D721Med (cell line): ENCODE data around the gene ARPIN.

Experiments used
- DNase-seq: peaks from one replicate; pipeline ENCODE4 v3.0.0; 2011; ENCODE audit warnings: low spot score; ENCODE audit not compliant: insufficient read length
- FAIRE-seq: peaks from 2 replicates; lab custom pipeline; 2011; peaks lifted over from hg19 to GRCh38; lab: Jason Lieb, UNC
- TF ChIP-seq, protein P1 (sequence below): IDR thresholded peaks from 2 replicates; pipeline ENCODE4 v1.5.1; 2012; ENCODE audit warnings: mild to moderate bottlenecking, control low read depth; ENCODE audit not compliant: insufficient read depth; ENCODE audit errors: missing control alignments

ARPIN gene

DNA sequence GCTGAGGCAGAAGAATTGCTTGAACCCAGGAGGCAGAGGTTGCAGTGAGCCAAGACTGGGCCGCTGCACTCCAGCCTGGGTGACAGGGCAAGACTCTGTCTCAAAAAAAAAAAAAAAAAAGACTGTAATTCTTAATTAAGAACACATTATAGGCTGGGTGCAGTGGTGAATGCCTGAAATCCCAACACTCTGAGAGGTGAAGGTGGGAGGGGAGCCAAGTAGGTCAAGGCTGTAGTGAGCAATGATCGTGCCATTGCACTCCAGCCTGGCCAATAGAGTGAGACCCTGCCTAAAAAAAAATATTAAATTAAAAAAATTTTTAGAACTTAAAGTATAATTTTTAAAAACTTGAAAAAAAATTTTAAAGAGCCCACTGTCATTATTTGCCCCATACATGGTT is 13.4 kb upstream of the ARPIN start:
- no peak for FAIRE-seq
- DNase-seq: no peak
- TF ChIP-seq, protein P1, sequence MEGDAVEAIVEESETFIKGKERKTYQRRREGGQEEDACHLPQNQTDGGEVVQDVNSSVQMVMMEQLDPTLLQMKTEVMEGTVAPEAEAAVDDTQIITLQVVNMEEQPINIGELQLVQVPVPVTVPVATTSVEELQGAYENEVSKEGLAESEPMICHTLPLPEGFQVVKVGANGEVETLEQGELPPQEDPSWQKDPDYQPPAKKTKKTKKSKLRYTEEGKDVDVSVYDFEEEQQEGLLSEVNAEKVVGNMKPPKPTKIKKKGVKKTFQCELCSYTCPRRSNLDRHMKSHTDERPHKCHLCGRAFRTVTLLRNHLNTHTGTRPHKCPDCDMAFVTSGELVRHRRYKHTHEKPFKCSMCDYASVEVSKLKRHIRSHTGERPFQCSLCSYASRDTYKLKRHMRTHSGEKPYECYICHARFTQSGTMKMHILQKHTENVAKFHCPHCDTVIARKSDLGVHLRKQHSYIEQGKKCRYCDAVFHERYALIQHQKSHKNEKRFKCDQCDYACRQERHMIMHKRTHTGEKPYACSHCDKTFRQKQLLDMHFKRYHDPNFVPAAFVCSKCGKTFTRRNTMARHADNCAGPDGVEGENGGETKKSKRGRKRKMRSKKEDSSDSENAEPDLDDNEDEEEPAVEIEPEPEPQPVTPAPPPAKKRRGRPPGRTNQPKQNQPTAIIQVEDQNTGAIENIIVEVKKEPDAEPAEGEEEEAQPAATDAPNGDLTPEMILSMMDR: no peak

DNA sequence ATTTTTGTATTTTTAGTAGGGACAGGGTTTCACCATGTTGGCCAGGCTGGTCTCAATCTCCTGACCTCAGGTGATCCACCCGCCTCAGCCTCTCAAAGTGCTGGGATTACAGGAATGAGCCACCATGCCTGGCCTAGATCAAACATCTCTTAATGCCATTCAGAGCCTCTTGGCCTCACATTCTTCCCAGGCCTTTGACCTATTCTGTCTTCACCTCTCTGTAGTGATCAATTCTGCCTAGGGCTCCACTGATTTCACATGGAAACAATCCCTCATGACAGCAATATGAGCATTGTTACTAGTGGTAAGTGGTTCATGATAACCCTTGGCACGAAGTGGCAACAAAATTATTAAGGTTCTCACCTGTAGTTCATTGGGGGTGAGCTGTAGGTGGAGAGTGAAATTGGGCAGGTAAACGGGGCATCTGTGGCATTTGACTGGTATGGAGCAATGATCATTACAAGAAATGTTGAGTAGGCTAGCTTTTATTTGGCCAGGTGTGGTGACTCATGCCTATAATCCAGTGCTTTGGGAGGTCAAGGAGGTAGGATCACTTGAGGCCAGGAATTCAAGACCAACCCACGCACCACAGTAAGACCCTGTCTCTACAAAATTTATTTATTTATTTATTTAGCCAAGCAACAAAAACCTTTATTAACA is 4.8 kb upstream of the ARPIN start:
- TF ChIP-seq, protein P1: no peak
- DNase-seq (no peak), FAIRE-seq (no peak)

DNA sequence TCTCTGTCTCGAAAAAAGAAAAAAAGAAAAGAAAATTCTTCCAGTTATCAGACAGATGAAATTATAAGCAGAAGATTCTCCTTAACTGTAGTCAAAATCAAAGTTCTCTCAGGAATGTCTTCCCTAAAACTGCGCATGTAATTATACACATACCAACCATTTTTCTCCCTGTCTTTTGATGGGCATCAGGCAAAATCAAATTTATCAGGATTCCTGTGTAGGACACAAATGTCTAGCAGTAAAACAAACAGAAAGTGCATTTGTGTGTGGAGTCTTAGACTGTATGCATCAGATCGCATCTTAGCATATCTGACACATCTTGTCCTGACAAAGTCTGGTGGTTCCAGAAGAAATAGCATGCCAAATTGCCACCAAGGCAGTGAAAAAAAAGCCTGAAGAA is 3.9 kb upstream of the ARPIN start:
- no peak for FAIRE-seq
- TF ChIP-seq, protein P1: no peak
- DNase-seq: no peak

DNA sequence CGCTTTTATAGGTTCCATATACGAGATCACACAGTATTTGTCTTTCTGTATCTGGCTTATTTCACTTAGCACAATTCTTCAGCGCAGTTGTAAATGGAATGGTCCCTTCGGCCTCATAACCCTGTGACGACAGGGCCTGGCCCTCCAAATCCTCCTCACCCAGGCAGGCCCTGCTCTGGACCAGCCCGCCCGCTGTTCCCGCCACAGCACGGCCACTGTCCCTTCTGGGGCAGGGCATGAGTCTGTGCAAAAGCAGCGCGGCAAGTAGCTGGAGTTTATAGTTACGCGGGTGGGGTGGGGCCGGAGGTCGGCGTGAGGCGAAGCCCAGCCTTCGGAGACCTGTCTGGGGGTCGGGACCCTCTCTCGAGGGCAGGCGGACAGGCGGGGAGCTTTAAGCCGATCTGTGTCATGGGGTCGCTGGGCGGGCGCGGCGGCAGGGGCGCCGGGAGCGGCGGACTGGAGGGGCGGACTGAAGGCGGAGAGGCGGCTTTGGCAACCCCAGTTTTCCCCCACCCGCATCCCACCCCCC is 543 bp downstream of the ARPIN start:
- FAIRE-seq (no peak), DNase-seq (no peak)
- TF ChIP-seq, protein P1: no peak

DNA sequence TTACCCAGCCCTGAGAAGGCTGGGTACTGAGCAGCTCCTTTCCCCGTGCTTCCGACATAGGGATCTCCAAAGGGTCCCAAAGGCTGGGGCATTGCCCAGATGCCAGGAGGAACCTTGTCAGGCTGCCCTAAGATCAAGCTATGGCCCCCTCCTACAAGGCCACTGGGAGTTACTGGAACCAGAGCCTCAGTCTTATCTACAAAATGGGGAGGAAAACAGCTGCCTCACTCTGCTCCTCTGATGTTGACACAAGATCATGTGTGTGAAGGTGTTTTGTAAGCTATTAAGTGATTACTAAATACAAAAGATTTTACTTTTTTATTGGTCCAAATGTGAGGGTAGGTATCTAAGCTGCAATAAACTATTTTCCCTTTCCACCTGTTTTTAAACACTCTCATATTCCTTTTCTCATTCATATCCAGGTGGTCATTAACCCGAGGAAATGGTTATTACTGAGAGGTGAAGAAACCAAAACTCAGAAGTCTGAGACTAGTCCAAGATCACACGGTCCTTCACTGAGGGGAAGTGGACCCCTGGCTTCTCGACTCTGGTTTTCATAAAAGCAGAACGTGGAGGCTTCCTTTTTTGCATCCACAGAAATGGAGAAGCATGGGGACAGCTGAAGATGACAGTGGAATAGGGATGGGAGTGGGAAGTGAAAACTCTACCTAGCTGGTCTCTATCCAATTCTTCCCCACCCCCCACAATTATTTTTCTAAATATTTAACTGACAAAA is 1.7 kb downstream of the ARPIN start:
- DNase-seq (no peak), FAIRE-seq (no peak)
- TF ChIP-seq, protein P1: no peak

DNA sequence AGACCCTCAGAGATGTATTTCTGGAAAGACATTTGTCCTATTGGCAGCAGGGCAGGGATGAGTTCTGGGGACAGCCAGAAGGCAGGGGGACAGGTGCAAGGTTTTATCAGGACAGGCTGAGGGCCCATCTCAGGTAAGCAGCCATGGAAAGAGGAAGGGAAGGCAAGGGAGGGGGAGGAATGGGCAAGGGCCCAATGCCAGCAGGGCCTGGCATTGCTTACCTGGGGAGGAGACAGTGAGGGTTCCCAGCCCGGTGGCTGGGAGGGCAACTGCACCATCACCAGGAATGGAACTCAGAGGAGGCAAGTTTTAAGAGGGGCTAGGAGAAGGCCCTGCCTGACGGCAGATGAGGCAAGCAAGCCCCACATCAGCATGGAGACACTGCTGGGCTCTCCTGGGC is 3.1 kb downstream of the ARPIN start:
- no peak for DNase-seq
- TF ChIP-seq, protein P1: no peak
- FAIRE-seq: no peak

DNA sequence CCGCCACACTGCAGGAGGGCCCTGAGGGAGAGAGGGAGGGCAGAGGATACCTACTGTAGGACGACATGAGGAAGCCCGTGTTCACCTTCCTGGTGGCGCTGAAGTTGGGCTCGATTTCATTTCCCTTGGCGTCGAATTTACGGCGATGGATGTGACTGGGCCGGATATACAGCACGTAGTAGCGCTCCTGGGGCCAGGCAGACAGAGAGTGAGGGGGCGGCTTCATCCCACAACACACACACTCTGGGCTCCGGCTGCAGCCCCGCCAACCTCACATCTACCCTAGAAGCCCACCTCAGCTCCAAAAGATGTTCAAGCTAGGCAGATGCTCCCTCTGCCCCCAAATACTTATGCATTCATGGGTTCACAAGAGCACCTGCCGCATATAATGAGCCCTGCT is 4.5 kb downstream of the ARPIN start:
- TF ChIP-seq, protein P1: no peak
- DNase-seq (no peak), FAIRE-seq (no peak)
